H1 (cell line): ENCODE data around the gene KLF18. TPM values are rescaled to one million over a fixed set of nuclear protein-coding genes. Genes with fewer than 3 reads are reported as not detected.

Experiments
- CTCF ChIA-PET: fragments of 300-600 bp; sonication (Branson Sonifier 250); formaldehyde crosslinking; loops from one replicate; lab custom pipeline; 2021; ENCODE audit not compliant: partially characterized antibody; lab: Charles Lee
- POLR2A ChIA-PET: fragments of 300-600 bp; sonication (Branson Sonifier 250); formaldehyde crosslinking; loops from one replicate; lab custom pipeline; 2021; ENCODE audit warnings: inconsistent platforms; ENCODE audit not compliant: partially characterized antibody; lab: Charles Lee
- DNase-seq, 2 experiments: peaks; one replicate each; pipeline versions ENCODE4 v3.0.0 to v3.0.0-alpha.2; 2010 to 2022; ENCODE audit warnings: low spot score in 2 of 2, low read depth in 1 of 2, mixed read lengths in 1 of 2
- FAIRE-seq: peaks from 2 replicates; lab custom pipeline; 2011; peaks lifted over from hg19 to GRCh38; lab: Jason Lieb, UNC
- H2AFZ ChIP-seq: 2 replicates; pipeline ENCODE4 v1.8.1; 2012; ENCODE audit warnings: low read length, inconsistent platforms
- H2AK5ac ChIP-seq: 2 replicates; pipeline ENCODE4 v1.6.1; 2013; ENCODE audit warnings: low read depth, low read length
- H2BK120ac ChIP-seq: replicated peaks from 2 replicates; pipeline ENCODE3; 2013; ENCODE audit warnings: low read depth, low read length, inconsistent platforms
- H2BK12ac ChIP-seq: 2 replicates; pipeline ENCODE4 v1.6.1; 2013; ENCODE audit warnings: low read depth, low read length
- H2BK15ac ChIP-seq: 2 replicates; pipeline ENCODE4 v1.6.1; 2013; ENCODE audit warnings: low read length
- H2BK20ac ChIP-seq: 2 replicates; pipeline ENCODE4 v1.6.1; 2013; ENCODE audit warnings: low read length
- H2BK5ac ChIP-seq: 2 replicates; pipeline ENCODE4 v1.6.1; 2013; ENCODE audit warnings: low read depth, low read length
- H3K14ac ChIP-seq: 2 replicates; pipeline ENCODE4 v1.6.1; 2013; ENCODE audit warnings: inconsistent platforms; ENCODE audit not compliant: insufficient read length
- H3K18ac ChIP-seq: 2 replicates; pipeline ENCODE4 v1.6.1; 2013; ENCODE audit warnings: low read length; ENCODE audit errors: extremely low read depth
- H3K23ac ChIP-seq: 2 replicates; pipeline ENCODE4 v1.6.1; 2013; ENCODE audit warnings: inconsistent platforms; ENCODE audit not compliant: insufficient read length
- H3K23me2 ChIP-seq: 2 replicates; pipeline ENCODE4 v1.6.1; 2013; ENCODE audit warnings: low read depth, low read length
- H3K27ac ChIP-seq: 2 replicates; pipeline ENCODE4 v1.6.1; 2011; ENCODE audit warnings: low read depth, low read length, inconsistent platforms
- H3K27me3 ChIP-seq, 4 experiments: replicated peaks in 1 of 4; 1 replicate in 1 of 4; 2 replicates in 3 of 4; pipeline versions ENCODE4 v1.6.1 to v1.8.1; 2011 to 2013; ENCODE audit warnings: low read length in 3 of 4, mild to moderate bottlenecking in 3 of 4, inconsistent platforms in 2 of 4, mixed read lengths in 2 of 4, moderate library complexity in 1 of 4; ENCODE audit not compliant: control insufficient read depth in 3 of 4, insufficient read depth in 3 of 4; ENCODE audit errors: extremely low read depth in 1 of 4
- H3K36me3 ChIP-seq, 4 experiments: 2 replicates each; pipeline versions ENCODE4 v1.6.1 to v1.8.1; 2011 to 2013; ENCODE audit warnings: mild to moderate bottlenecking in 4 of 4, low read length in 3 of 4, moderate library complexity in 2 of 4, control low read depth in 1 of 4, inconsistent platforms in 1 of 4; ENCODE audit not compliant: insufficient read depth in 4 of 4, control insufficient read depth in 2 of 4
- H3K4ac ChIP-seq: replicated peaks from 2 replicates; pipeline ENCODE3; 2013; ENCODE audit warnings: low read length, low read depth, mixed read lengths, inconsistent platforms; ENCODE audit not compliant: insufficient read length
- H3K4me1 ChIP-seq, 4 experiments: replicated peaks in 1 of 4; 1 replicate in 1 of 4; 2 replicates in 3 of 4; pipeline versions ENCODE4 v1.6.1 to v1.8.1; 2011 to 2013; ENCODE audit warnings: low read length in 3 of 4, inconsistent platforms in 2 of 4, mixed read lengths in 1 of 4; ENCODE audit not compliant: insufficient read depth in 4 of 4, control insufficient read depth in 3 of 4
- H3K4me2 ChIP-seq, 2 experiments: 2 replicates each; pipeline versions ENCODE4 v1.6.1 to v1.8.1; 2011 to 2013; ENCODE audit warnings: low read depth in 2 of 2, low read length in 2 of 2, control low read depth in 1 of 2, inconsistent platforms in 1 of 2, mild to moderate bottlenecking in 1 of 2; ENCODE audit not compliant: insufficient read depth in 1 of 2
- H3K4me3 ChIP-seq, 4 experiments: fragments of 200-600, 300-600 bp in 1 of 4; sonication (generic), shearing (Covaris generic), sonication (Bioruptor Twin) in 1 of 4; 2 replicates each; pipeline versions ENCODE4 v1.5.1 to v1.8.1; 2011 to 2016; ENCODE audit warnings: low read length in 4 of 4, low read depth in 3 of 4, control low read depth in 2 of 4, inconsistent platforms in 2 of 4, mild to moderate bottlenecking in 2 of 4, mixed read lengths in 1 of 4, moderate library complexity in 1 of 4; ENCODE audit not compliant: insufficient read depth in 2 of 4; ENCODE audit errors: extremely low read depth in 1 of 4
- H3K56ac ChIP-seq: replicated peaks from 2 replicates; pipeline ENCODE3; 2013; ENCODE audit warnings: low read depth, mild to moderate bottlenecking, mixed read lengths, low read length, inconsistent platforms; ENCODE audit not compliant: insufficient read length
- H3K79me1 ChIP-seq: 2 replicates; pipeline ENCODE4 v1.6.1; 2013; ENCODE audit warnings: low read depth, low read length, control low read depth
- H3K79me2 ChIP-seq, 2 experiments: 2 replicates each; pipeline versions ENCODE4 v1.6.1 to v1.8.1; 2012 to 2013; ENCODE audit warnings: low read length in 2 of 2, mild to moderate bottlenecking in 2 of 2, inconsistent platforms in 1 of 2; ENCODE audit not compliant: insufficient read depth in 2 of 2, control insufficient read depth in 1 of 2
- H3K9ac ChIP-seq, 4 experiments: replicated peaks in 1 of 4; 1 replicate in 1 of 4; 2 replicates in 3 of 4; pipeline versions ENCODE4 v1.6.1 to v1.8.1; 2011 to 2013; ENCODE audit warnings: low read depth in 3 of 4, low read length in 3 of 4, control low read depth in 2 of 4, mild to moderate bottlenecking in 2 of 4, moderate library complexity in 2 of 4, inconsistent platforms in 1 of 4; ENCODE audit errors: extremely low read depth in 1 of 4
- H3K9me3 ChIP-seq, 2 experiments: 2 replicates each; pipeline versions ENCODE4 v1.6.1 to v1.8.1; 2012 to 2013; ENCODE audit warnings: mild to moderate bottlenecking in 2 of 2, moderate library complexity in 2 of 2, control low read depth in 1 of 2, inconsistent platforms in 1 of 2, low read depth in 1 of 2, low read length in 1 of 2, mixed read lengths in 1 of 2; ENCODE audit not compliant: insufficient read depth in 2 of 2
- H4K20me1 ChIP-seq, 2 experiments: replicated peaks in 1 of 2; 2 replicates each; pipeline versions ENCODE3 to v1.8.1; 2011 to 2013; ENCODE audit warnings: inconsistent platforms in 2 of 2, low read length in 2 of 2, mild to moderate bottlenecking in 1 of 2; ENCODE audit not compliant: insufficient read depth in 2 of 2, control insufficient read depth in 1 of 2
- H4K5ac ChIP-seq: 2 replicates; pipeline ENCODE4 v1.6.1; 2013; ENCODE audit warnings: low read length, low read depth, mixed read lengths, inconsistent platforms; ENCODE audit not compliant: insufficient read length
- H4K8ac ChIP-seq: 2 replicates; pipeline ENCODE4 v1.8.0; 2013; ENCODE audit warnings: mild to moderate bottlenecking, moderate library complexity, low read length, inconsistent platforms; ENCODE audit not compliant: insufficient read depth; ENCODE audit errors: extremely low read depth
- H4K91ac ChIP-seq: replicated peaks from 2 replicates; pipeline ENCODE3; 2013; ENCODE audit warnings: low read length, mixed read lengths, inconsistent platforms; ENCODE audit not compliant: insufficient read length
- ASH2L ChIP-seq: fragments of 200-600, 300-600 bp; sonication (generic); IDR thresholded peaks from one replicate; pipeline ENCODE4 v1.7.1; 2017; ENCODE audit warnings: low read length
- BACH1 ChIP-seq: IDR thresholded peaks from 2 replicates; pipeline ENCODE4 v1.6.1; 2012; ENCODE audit warnings: low read length, improper control_type of control experiment
- CBX5 ChIP-seq: fragments of 300-800, 300-1000 bp; sonication (generic); IDR thresholded peaks from 2 replicates; pipeline ENCODE4 v1.7.1; 2016; ENCODE audit warnings: antibody characterized with exemption, low read length, low read depth
- HDAC2 ChIP-seq, 2 experiments: fragments of 300-600 bp in 1 of 2; sonication (generic) in 1 of 2; IDR thresholded peaks; 2 replicates each; pipeline ENCODE4 v1.6.1; 2011 to 2012; ENCODE audit warnings: low read depth in 2 of 2, low read length in 2 of 2, mild to moderate bottlenecking in 2 of 2, moderate library complexity in 2 of 2, borderline replicate concordance in 1 of 2, inconsistent platforms in 1 of 2
- KDM1A ChIP-seq: fragments of 200-600, 300-600 bp; sonication (generic); IDR thresholded peaks from 2 replicates; pipeline ENCODE4 v1.7.1; 2016; ENCODE audit warnings: mild to moderate bottlenecking, low read length, borderline replicate concordance
- RAD21 ChIP-seq, 2 experiments: IDR thresholded peaks in 1 of 2; conservative IDR thresholded peaks in 1 of 2; 2 replicates each; pipeline ENCODE4 v1.6.1; 2011; ENCODE audit warnings: low read depth in 2 of 2, low read length in 2 of 2, improper control_type of control experiment in 1 of 2, inconsistent platforms in 1 of 2, mild to moderate bottlenecking in 1 of 2, moderate library complexity in 1 of 2
- SP1 ChIP-seq: IDR thresholded peaks from 2 replicates; pipeline ENCODE4 v1.6.1; 2011; ENCODE audit warnings: low read depth, low read length
- SRF ChIP-seq: IDR thresholded peaks from 2 replicates; pipeline ENCODE4 v1.6.1; 2011; ENCODE audit warnings: mild to moderate bottlenecking, low read depth, low read length, moderate library complexity
- TBP ChIP-seq: IDR thresholded peaks from 2 replicates; pipeline ENCODE4 v1.6.1; 2011; ENCODE audit warnings: low read depth, low read length, improper control_type of control experiment
- TEAD4 ChIP-seq: IDR thresholded peaks from 2 replicates; pipeline ENCODE4 v1.6.1; 2012; ENCODE audit warnings: low read depth, low read length, inconsistent platforms, mixed read lengths
- WGBS, 2 experiments: shearing (Covaris generic) in 1 of 2; methylation state at CpG; one replicate each; pipeline versions ENCODE4 v1.1.6 to v1.1.7; 2013 to 2015; ENCODE audit warnings: low lambda C conversion rate in 2 of 2, mixed read lengths in 2 of 2, inconsistent platforms in 1 of 2, low coverage in 1 of 2, missing lambda C conversion rate in 1 of 2; ENCODE audit not compliant: insufficient replicate concordance in 2 of 2, insufficient coverage in 1 of 2, insufficient read length in 1 of 2; ENCODE audit errors: extremely low coverage in 1 of 2, missing lambda C conversion rate in 1 of 2; 5-methylcytosine and 5-hydroxymethylcytosine counted together
- long read RNA-seq, 2 experiments: library from RNA in 1 of 2; library from capped mRNA in 1 of 2; stranded (forward); transcript quantifications; one replicate each; pipeline ENCODE4 v2.0.0, GENCODE V29; 2021; ENCODE audit warnings: inconsistent platforms in 1 of 2
- polyA minus RNA-seq, 3 experiments: library from RNA; depleted of rRNA, polyadenylated mRNA; stranded (reverse); fragments of >200 nt; gene quantifications; 1 replicate in 2 of 3; 2 replicates in 1 of 3; pipeline ENCODE4 v1.2.3, GENCODE V29; 2011
- polyA plus RNA-seq, 7 experiments: library from polyadenylated mRNA; depleted of rRNA in 3 of 7; stranded (reverse) in 5 of 7; unstranded in 2 of 7; fragments of >200 nt in 5 of 7; fragments of 200-250 nt in 2 of 7; gene quantifications; 1 replicate in 5 of 7; 2 replicates in 1 of 7; 4 replicates in 1 of 7; pipeline versions ENCODE4 v1.2.1 to v1.2.3, GENCODE V29; 2011 to 2013; ENCODE audit warnings: missing spikeins in 2 of 7, mixed read lengths in 2 of 7
- total RNA-seq: library from RNA; stranded (reverse); fragmentation: NEBNext Ultra II Directional; extraction: Animal tissue kit (Norgen Biotek cat#: 25700); gene quantifications from 2 replicates; pipeline ENCODE4 v1.2.1, GENCODE V29; 2021
- TF ChIP-seq, protein P1 (sequence below): IDR thresholded peaks from 2 replicates; pipeline ENCODE4 v1.6.1; 2011; ENCODE audit warnings: low read length, improper control_type of control experiment

Gene KLF18
- total RNA-seq = 0.09 TPM in 1 of 2 replicates, not detected in the other
- polyA plus RNA-seq (2011; rRNA removed) = 0.15 and 0.19 TPM in 2 replicates
- 0.14 TPM for polyA plus RNA-seq (2011; cell fraction: cytosol; rRNA removed)
- 0.39 TPM for polyA plus RNA-seq (2011; cell fraction: nucleus; rRNA removed)
- 0.05 to 0.09 TPM in 2 of 4 replicates, not detected in the others for polyA plus RNA-seq (2012, experiment 1 of 2)
- not detected for polyA plus RNA-seq (2012, experiment 2 of 2)
- 0.04 TPM for polyA plus RNA-seq (2013, experiment 1 of 2)
- 0.06 TPM for polyA plus RNA-seq (2013, experiment 2 of 2)
- polyA minus RNA-seq (2011; rRNA and poly(A)+ RNA removed) = 0.39 and 0.54 TPM in 2 replicates
- polyA minus RNA-seq (2011; cell fraction: cytosol; rRNA and poly(A)+ RNA removed) = not detected
- 0.40 TPM for polyA minus RNA-seq (2011; cell fraction: nucleus; rRNA and poly(A)+ RNA removed)
- long read RNA-seq, experiment 1 = 0 reads
- long read RNA-seq, experiment 2 = 0 reads

DNA sequence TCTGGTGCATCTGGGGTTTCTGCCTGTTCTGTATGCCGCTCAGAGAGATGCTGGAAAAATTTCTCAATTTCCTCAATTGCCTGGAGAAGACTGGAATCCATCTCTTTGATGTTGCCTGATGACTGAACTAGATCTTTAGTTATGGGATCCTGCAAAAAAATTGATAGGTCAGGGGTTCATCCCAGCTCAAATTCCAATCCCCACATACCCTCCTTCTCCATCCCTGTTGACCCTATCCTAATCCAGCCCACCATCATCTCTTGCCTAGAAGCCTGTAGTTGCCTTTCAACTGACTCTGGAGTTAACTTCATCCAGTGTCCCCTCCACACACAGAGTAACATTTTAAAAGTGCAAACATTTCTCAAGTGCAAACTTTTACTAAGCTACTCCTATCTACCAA lies at the start of gene KLF18:
Gene KLF18, minus strand, starts transcription at position 101 of the 400 bp plus-strand sequence. Its CDS starts 0 bp downstream, at position 101.
- no peak within 1 kb of the TSS for H3K4me3 ChIP-seq
- no peak within 1 kb of the TSS for H3K56ac ChIP-seq
- no peaks in the 10 kb centered on the region for H3K4me1 ChIP-seq
- H3K27ac ChIP-seq = no peak within 1 kb of the TSS
- H3K79me2 ChIP-seq = no peaks in the 10 kb centered on the region
- H2BK12ac ChIP-seq = no peak within 1 kb of the TSS
- no peak within 1 kb of the TSS for H3K4ac ChIP-seq
- H2BK120ac ChIP-seq = no peak within 1 kb of the TSS
- no peak within 1 kb of the TSS for H2AK5ac ChIP-seq
- no peak within 1 kb of the TSS for H3K4me2 ChIP-seq
- no peak within 1 kb of the TSS for H4K5ac ChIP-seq
- DNase-seq (no peak), FAIRE-seq (no peak)
- no peak within 1 kb of the TSS for H2BK15ac ChIP-seq
- no peak within 1 kb of the TSS; the same call in 1 of the 2 replicates for H3K18ac ChIP-seq
- H2AFZ ChIP-seq = no peak within 1 kb of the TSS
- 0 out of 4 replicates have a peak, but pooled peaks cover 0 to 6% of the 10 kb centered on the region in 2 experiments for H3K9me3 ChIP-seq
- no peaks in the 10 kb centered on the region for H3K79me1 ChIP-seq
- H2BK20ac ChIP-seq = no peak within 1 kb of the TSS
- H3K23ac ChIP-seq = no peak within 1 kb of the TSS
- no peak within 1 kb of the TSS for H4K91ac ChIP-seq
- POLR2A ChIA-PET = no interaction called here
- no peak within 1 kb of the TSS for H4K8ac ChIP-seq
- H4K20me1 ChIP-seq = no peaks in the 10 kb centered on the region
- no peak within 1 kb of the TSS for H3K14ac ChIP-seq
- H3K23me2 ChIP-seq = no peaks in the 10 kb centered on the region
- no peak within 1 kb of the TSS for H3K9ac ChIP-seq
- H3K27me3 ChIP-seq = no peaks in the 10 kb centered on the region
- CTCF ChIA-PET = interaction anchor here (0.6 to 0.8 kb wide), 2 partner anchors 30 to 56 kb away, joined by 3 read pairs; no protein-coding TSS in a partner anchor
- H2BK5ac ChIP-seq = no peak within 1 kb of the TSS
- WGBS, 2 experiments = 81% methylated on average over 1 of the region's 1 CpG; no CpG with 5 or more reads in 1 of the 2 experiments
- H3K36me3 ChIP-seq = no peaks in the 10 kb centered on the region
- TF ChIP-seq, protein P1, sequence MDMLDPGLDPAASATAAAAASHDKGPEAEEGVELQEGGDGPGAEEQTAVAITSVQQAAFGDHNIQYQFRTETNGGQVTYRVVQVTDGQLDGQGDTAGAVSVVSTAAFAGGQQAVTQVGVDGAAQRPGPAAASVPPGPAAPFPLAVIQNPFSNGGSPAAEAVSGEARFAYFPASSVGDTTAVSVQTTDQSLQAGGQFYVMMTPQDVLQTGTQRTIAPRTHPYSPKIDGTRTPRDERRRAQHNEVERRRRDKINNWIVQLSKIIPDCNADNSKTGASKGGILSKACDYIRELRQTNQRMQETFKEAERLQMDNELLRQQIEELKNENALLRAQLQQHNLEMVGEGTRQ = no peak
- no peak for TF ChIP-seq KDM1A
- TF ChIP-seq BACH1 = no peak
- TF ChIP-seq ASH2L = no peak
- TF ChIP-seq SRF = no peak
- no peak for TF ChIP-seq SP1
- no peak for TF ChIP-seq TBP
- TF ChIP-seq RAD21 (IDR thresholded peaks at IDR 0.05 in 1 of 2, conservative IDR thresholded peaks at IDR 0.05 in 1 of 2; ENCODE audit: low read depth in 2 of 2, low read length in 2 of 2) = no peak
- no peak for TF ChIP-seq TEAD4
- TF ChIP-seq CBX5 = no peak
- no peak for TF ChIP-seq HDAC2 (IDR thresholded peaks at IDR 0.05; ENCODE audit: borderline replicate concordance in 1 of 2, low read depth in 2 of 2, low read length in 2 of 2)
